NCI-H510A (cell line): ENCODE results near the gene IMPA2.

Experiments
- DNase-seq: peaks from one replicate; lab custom pipeline; 2025; lab: John Stamatoyannopoulos, UW

The IMPA2 gene

GRCh38 chr18:11989966-11990380 lies 8.7 kb downstream of the IMPA2 start:
- DNase-seq, result peak; percentile 44

- DNase-seq, result no peak
Observed at GRCh38 chr18:11990539-11990938, 9.2 kb downstream of the IMPA2 start.

GRCh38 chr18:11991021-11991795 lies 9.9 kb downstream of the IMPA2 start:
- no peak for DNase-seq

GRCh38 chr18:11992096-11992790 lies 10.9 kb downstream of the IMPA2 start:
- no peak for DNase-seq

- no peak for DNase-seq
Observed at GRCh38 chr18:11993264-11993916, 12.1 kb downstream of the IMPA2 start.

GRCh38 chr18:11994336-11994702 lies 13.0 kb downstream of the IMPA2 start:
- no peak for DNase-seq

- peak; percentile 56 for DNase-seq
Observed at GRCh38 chr18:11994703-11995444, 13.6 kb downstream of the IMPA2 start.

- DNase-seq, result peak; percentile 51
Observed at GRCh38 chr18:11995445-11996189, 14.3 kb downstream of the IMPA2 start.

- DNase-seq, result no peak
Observed at GRCh38 chr18:11996190-11996754, 15.0 kb downstream of the IMPA2 start.

GRCh38 chr18:11996907-11997306 lies 15.6 kb downstream of the IMPA2 start:
- DNase-seq, result no peak

- DNase-seq, result no peak
Observed at GRCh38 chr18:11997466-11997865, 16.2 kb downstream of the IMPA2 start.

GRCh38 chr18:11998193-11998592 lies 16.9 kb downstream of the IMPA2 start:
- no peak for DNase-seq

GRCh38 chr18:11999429-11999828 lies 18.1 kb downstream of the IMPA2 start:
- DNase-seq, result no peak

GRCh38 chr18:12000072-12000659 lies 18.9 kb downstream of the IMPA2 start:
- DNase-seq, result no peak

GRCh38 chr18:12001421-12001820 lies 20.1 kb downstream of the IMPA2 start:
- DNase-seq, result no peak

- DNase-seq, result no peak
Observed at GRCh38 chr18:12003894-12004293, 22.6 kb downstream of the IMPA2 start.

GRCh38 chr18:12005538-12006487 lies 24.5 kb downstream of the IMPA2 start:
- DNase-seq, result no peak

- no peak for DNase-seq
Observed at GRCh38 chr18:12006488-12006840, 25.2 kb downstream of the IMPA2 start.

GRCh38 chr18:12007063-12007462 lies 25.8 kb downstream of the IMPA2 start:
- no peak for DNase-seq
